Measurements from ENCODE around the gene ODAPH. TPM values are rescaled to one million over a fixed set of nuclear protein-coding genes. Genes with fewer than 3 reads are reported as not detected.

ODAPH gene
- polyA plus RNA-seq, 1 of the 3 experiments (the other 2 are of a cell fraction) = 0.03 TPM

GRCh38 chr4:75584067-75584466, 28.2 kb downstream of the ODAPH start:
- CTCF ChIA-PET = interaction anchor here (0.7 to 1.7 kb wide), 3 partner anchors 18 to 264 kb away, joined by 3 read pairs; partner anchors contain the start of gene USO1
- no peaks in the 10 kb centered on the region for H3K9me2 ChIP-seq
- H3K36me3 ChIP-seq (replicated peaks in 1 of 2; ENCODE audit: control insufficient read depth in 1 of 2, insufficient read depth in 2 of 2, low read length in 1 of 2) = no peaks in the 10 kb centered on the region
- WGBS (ENCODE audit: low lambda C conversion rate) = 64% methylated on average over 2 of the region's 2 CpGs
- POLR2A ChIA-PET = no interaction called here
- H3K79me2 ChIP-seq (ENCODE audit: insufficient read depth) = no peaks in the 10 kb centered on the region
- no peak for DNase-seq
- H2AFZ ChIP-seq (ENCODE audit: low read depth) = no peak overlapping the region
- H3K27me3 ChIP-seq (ENCODE audit: insufficient read depth) = no peaks in the 10 kb centered on the region
- TF ChIP-seq ELF1 (IDR thresholded peaks at IDR 0.05) (no peak), FOXJ3 (CRISPR knock-in tag; IDR thresholded peaks at IDR 0.05) (no peak), FOSL2 (IDR thresholded peaks at IDR 0.05; ENCODE audit: borderline replicate concordance, low read depth) (no peak), YY1 (IDR thresholded peaks at IDR 0.05; ENCODE audit: low read depth) (no peak), EZH2phosphoT487 (IDR thresholded peaks at IDR 0.05; ENCODE audit: borderline replicate concordance, low read depth) (no peak), NFIC (IDR thresholded peaks at IDR 0.05; ENCODE audit: borderline replicate concordance) (no peak), RAD21 (IDR thresholded peaks at IDR 0.05; ENCODE audit: low read length) (no peak), GATA2 (CRISPR knock-in tag; IDR thresholded peaks at IDR 0.05) (no peak), NRF1 (IDR thresholded peaks at IDR 0.05; ENCODE audit: low read depth, low read length) (no peak), GABPA (IDR thresholded peaks at IDR 0.05; ENCODE audit: low read depth) (no peak), RCOR1 (IDR thresholded peaks at IDR 0.05; ENCODE audit: low read length) (no peak), USF2 (IDR thresholded peaks at IDR 0.05; ENCODE audit: borderline replicate concordance, low read depth, low read length) (no peak)
- TF ChIP-seq, protein P1, sequence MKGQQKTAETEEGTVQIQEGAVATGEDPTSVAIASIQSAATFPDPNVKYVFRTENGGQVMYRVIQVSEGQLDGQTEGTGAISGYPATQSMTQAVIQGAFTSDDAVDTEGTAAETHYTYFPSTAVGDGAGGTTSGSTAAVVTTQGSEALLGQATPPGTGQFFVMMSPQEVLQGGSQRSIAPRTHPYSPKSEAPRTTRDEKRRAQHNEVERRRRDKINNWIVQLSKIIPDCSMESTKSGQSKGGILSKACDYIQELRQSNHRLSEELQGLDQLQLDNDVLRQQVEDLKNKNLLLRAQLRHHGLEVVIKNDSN (IDR thresholded peaks at IDR 0.05; ENCODE audit: borderline replicate concordance, low read depth) = no peak
- TF ChIP-seq, protein P2, sequence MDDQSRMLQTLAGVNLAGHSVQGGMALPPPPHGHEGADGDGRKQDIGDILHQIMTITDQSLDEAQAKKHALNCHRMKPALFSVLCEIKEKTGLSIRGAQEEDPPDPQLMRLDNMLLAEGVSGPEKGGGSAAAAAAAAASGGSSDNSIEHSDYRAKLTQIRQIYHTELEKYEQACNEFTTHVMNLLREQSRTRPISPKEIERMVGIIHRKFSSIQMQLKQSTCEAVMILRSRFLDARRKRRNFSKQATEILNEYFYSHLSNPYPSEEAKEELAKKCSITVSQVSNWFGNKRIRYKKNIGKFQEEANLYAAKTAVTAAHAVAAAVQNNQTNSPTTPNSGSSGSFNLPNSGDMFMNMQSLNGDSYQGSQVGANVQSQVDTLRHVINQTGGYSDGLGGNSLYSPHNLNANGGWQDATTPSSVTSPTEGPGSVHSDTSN (IDR thresholded peaks at IDR 0.05) = no peak
- no peaks in the 10 kb centered on the region for H3K4me1 ChIP-seq (ENCODE audit: control insufficient read depth in 1 of 2, insufficient read depth in 2 of 2, low read depth in 1 of 2, low read length in 1 of 2)
- H3K9ac ChIP-seq = no peak overlapping the region
- H3F3A ChIP-seq (replicated peaks; ENCODE audit: insufficient read depth) = no peaks in the 10 kb centered on the region
- no peaks in the 10 kb centered on the region for H4K20me1 ChIP-seq (ENCODE audit: insufficient read depth)
- no peak overlapping the region for H3K27ac ChIP-seq (ENCODE audit: low read depth in 2 of 2, low read length in 1 of 2)
- no peak overlapping the region for H3K4me3 ChIP-seq (ENCODE audit: low read depth in 2 of 2, low read length in 1 of 2)
- no peak overlapping the region for H3K4me2 ChIP-seq
- H3K9me3 ChIP-seq = no peaks in the 10 kb centered on the region

GRCh38 chr4:75593393-75593792, 37.5 kb downstream of the ODAPH start:
- Histone ChIP-seq H3K36me3 (replicated peaks in 1 of 2; ENCODE audit: control insufficient read depth in 1 of 2, insufficient read depth in 2 of 2, low read length in 1 of 2) (no peaks in the 10 kb centered on the region), H4K20me1 (ENCODE audit: insufficient read depth) (no peaks in the 10 kb centered on the region), H3F3A (replicated peaks; ENCODE audit: insufficient read depth) (no peaks in the 10 kb centered on the region), H2AFZ (ENCODE audit: low read depth) (no peak overlapping the region), H3K79me2 (ENCODE audit: insufficient read depth) (no peaks in the 10 kb centered on the region), H3K9ac (no peak overlapping the region), H3K9me3 (no peaks in the 10 kb centered on the region), H3K4me1 (ENCODE audit: control insufficient read depth in 1 of 2, insufficient read depth in 2 of 2, low read depth in 1 of 2, low read length in 1 of 2) (no peaks in the 10 kb centered on the region), H3K27ac (ENCODE audit: low read depth in 2 of 2, low read length in 1 of 2) (no peak overlapping the region), H3K9me2 (no peaks in the 10 kb centered on the region), H3K27me3 (ENCODE audit: insufficient read depth) (no peaks in the 10 kb centered on the region), H3K4me3 (ENCODE audit: low read depth in 2 of 2, low read length in 1 of 2) (no peak overlapping the region), H3K4me2 (no peak overlapping the region)
- DNase-seq = no peak
- ChIA-PET POLR2A (interaction anchor here (0.6 kb wide), 1 partner anchor 62 kb away, joined by 3 read pairs; no protein-coding TSS in a partner anchor), CTCF (interaction anchor here (0.6 to 0.8 kb wide), 2 partner anchors 222 to 255 kb away, joined by 3 to 5 read pairs; no protein-coding TSS in a partner anchor)
- TF ChIP-seq, protein P1 (IDR thresholded peaks at IDR 0.05; ENCODE audit: borderline replicate concordance, low read depth) = no peak
- TF ChIP-seq FOXM1 (IDR thresholded peaks at IDR 0.05; ENCODE audit: low read depth) = no peak
- no peak for TF ChIP-seq RXRA (IDR thresholded peaks at IDR 0.05; ENCODE audit: borderline replicate concordance, low read depth)
- no peak for TF ChIP-seq USF2 (IDR thresholded peaks at IDR 0.05; ENCODE audit: borderline replicate concordance, low read depth, low read length)
- no peak for TF ChIP-seq RAD21 (IDR thresholded peaks at IDR 0.05; ENCODE audit: low read length)
- no peak for TF ChIP-seq MAX (IDR thresholded peaks at IDR 0.05; ENCODE audit: low read depth)
- TF ChIP-seq NRF1 (IDR thresholded peaks at IDR 0.05; ENCODE audit: low read depth, low read length) = no peak
- 63% methylated on average over 1 of the region's 1 CpG for WGBS (ENCODE audit: low lambda C conversion rate)
